ENCODE measurements around the gene CENPM.

The CENPM gene

GRCh38 chr22:41892721-41893120, 54.2 kb downstream of the CENPM start:
- no peak for DNase-seq

GRCh38 chr22:41891407-41891806, 55.5 kb downstream of the CENPM start:
- DNase-seq = no peak
